Cardiac muscle cell (in vitro differentiated cells and primary cell): ENCODE data around the gene MAPK4. TPM values are rescaled to one million over a fixed set of nuclear protein-coding genes. Genes with fewer than 3 reads are reported as not detected.
"Not testable (repeated sequence)": the region's sequence is repeated elsewhere in the genome, so short reads cannot be mapped to it uniquely, and the experiment has no call there.

Experiments used
- DNase-seq, 2 donors: peaks; one replicate each; pipeline versions ENCODE4 v3.0.0 to v3.0.0-alpha.2; 2010 to 2017; ENCODE audit warnings: low read depth in 1 of 2, low spot score in 1 of 2
- H3K27ac ChIP-seq: fragments of 200-600 bp; sonication (generic); 2 replicates; pipeline ENCODE4 v1.5.1; 2016
- H3K27me3 ChIP-seq: fragments of 200-600 bp; sonication (generic); 2 replicates; pipeline ENCODE4 v1.6.0; 2016; ENCODE audit warnings: control low read depth
- H3K36me3 ChIP-seq: fragments of 200-600 bp; sonication (generic); 2 replicates; pipeline ENCODE4 v1.5.1; 2016; ENCODE audit warnings: control low read depth
- H3K4me1 ChIP-seq: fragments of 200-600 bp; sonication (generic); 2 replicates; pipeline ENCODE4 v1.8.1; 2017; ENCODE audit warnings: low read depth, mild to moderate bottlenecking, mixed run types
- H3K4me3 ChIP-seq: fragments of 200-600 bp; sonication (generic); 2 replicates; pipeline ENCODE4 v1.5.1; 2016; ENCODE audit warnings: mild to moderate bottlenecking
- H3K9me3 ChIP-seq: fragments of 200-600 bp; sonication (generic); 2 replicates; pipeline ENCODE4 v1.5.1; 2017; ENCODE audit warnings: low read depth, mild to moderate bottlenecking, control low read depth
- polyA plus RNA-seq: library from polyadenylated mRNA; unstranded; fragments of >200 nt; fragmentation: Nextera tagmentation; extraction: Ambion mirVana; gene quantifications from 2 replicates; pipeline ENCODE4 v1.2.1, GENCODE V29; 2016
- total RNA-seq: library from RNA; depleted of rRNA; stranded (reverse); fragments of >200 nt; gene quantifications from 2 replicates; pipeline ENCODE4 v1.2.3, GENCODE V29; 2016
- TF ChIP-seq, protein P1 (sequence below): IDR thresholded peaks from 2 replicates; pipeline ENCODE4 v1.5.1; 2012; ENCODE audit warnings: low read depth, mild to moderate bottlenecking, low read length

The MAPK4 gene
- 62.3 and 68.9 TPM in 2 replicates for total RNA-seq
- 36.9 and 45.4 TPM in 2 replicates for polyA plus RNA-seq

DNA sequence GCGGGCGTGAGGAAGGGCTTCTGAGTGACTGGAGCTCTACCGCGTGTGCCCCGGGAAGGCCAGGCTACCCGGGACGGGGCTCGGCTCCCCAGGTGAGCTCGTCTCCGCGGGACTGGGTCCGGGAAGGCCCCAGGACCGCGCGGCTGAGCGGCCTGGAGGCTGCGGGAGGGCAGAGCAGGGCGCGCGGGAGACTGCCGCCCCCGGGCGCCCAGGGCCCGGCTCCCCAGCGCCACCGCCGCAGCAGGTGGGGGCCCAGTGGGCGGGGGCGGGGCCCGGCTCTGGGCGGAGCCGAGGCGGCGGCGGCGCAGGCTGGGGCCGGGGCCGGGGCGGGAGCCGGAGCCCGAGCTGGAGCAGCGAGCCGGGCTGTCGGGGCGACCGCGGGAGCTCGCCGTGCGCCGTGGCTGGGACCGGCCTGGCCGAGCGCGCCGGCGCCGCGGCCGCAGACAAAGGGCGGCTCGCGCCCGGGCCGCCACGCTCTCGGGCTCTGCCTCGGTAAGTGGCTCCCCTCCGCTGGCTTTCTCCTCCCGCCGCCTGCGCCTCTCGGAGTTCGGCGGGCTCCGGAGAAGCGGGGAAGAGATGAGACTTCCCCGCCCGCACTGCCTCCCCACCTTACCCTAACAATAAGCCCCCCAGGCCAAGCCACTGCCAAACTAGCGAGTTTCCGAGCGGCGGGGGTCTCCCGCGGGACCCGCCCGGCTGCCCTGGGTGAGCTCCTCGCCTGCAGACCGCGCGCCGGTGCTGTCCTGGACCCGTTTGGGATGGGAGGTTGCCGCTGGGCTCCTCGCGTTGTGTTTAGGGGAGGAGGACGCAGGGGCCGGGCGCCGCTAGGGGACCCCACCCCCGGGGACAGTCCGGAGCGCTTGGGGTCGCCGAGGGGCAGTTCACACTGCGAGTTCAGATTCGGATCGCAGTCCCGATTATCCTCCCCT lies at the start of gene MAPK4:
TSS of gene MAPK4 (plus strand) at position 336 of the 929 bp plus-strand sequence. CDS start 103,872 bp downstream, outside the sequence.
- Histone ChIP-seq H3K9me3 (no peaks in the 10 kb centered on the region), H3K4me1 (peaks cover 18% of the 10 kb centered on the region), H3K27me3 (peaks cover 2% of the 10 kb centered on the region), H3K4me3 (peak within 1 kb of the TSS; percentile 76), H3K27ac (peak within 1 kb of the TSS; percentile 21), H3K36me3 (no peaks in the 10 kb centered on the region)
- DNase-seq = peak; percentile 42 to 76
- TF ChIP-seq, protein P1, sequence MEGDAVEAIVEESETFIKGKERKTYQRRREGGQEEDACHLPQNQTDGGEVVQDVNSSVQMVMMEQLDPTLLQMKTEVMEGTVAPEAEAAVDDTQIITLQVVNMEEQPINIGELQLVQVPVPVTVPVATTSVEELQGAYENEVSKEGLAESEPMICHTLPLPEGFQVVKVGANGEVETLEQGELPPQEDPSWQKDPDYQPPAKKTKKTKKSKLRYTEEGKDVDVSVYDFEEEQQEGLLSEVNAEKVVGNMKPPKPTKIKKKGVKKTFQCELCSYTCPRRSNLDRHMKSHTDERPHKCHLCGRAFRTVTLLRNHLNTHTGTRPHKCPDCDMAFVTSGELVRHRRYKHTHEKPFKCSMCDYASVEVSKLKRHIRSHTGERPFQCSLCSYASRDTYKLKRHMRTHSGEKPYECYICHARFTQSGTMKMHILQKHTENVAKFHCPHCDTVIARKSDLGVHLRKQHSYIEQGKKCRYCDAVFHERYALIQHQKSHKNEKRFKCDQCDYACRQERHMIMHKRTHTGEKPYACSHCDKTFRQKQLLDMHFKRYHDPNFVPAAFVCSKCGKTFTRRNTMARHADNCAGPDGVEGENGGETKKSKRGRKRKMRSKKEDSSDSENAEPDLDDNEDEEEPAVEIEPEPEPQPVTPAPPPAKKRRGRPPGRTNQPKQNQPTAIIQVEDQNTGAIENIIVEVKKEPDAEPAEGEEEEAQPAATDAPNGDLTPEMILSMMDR = no peak

DNA sequence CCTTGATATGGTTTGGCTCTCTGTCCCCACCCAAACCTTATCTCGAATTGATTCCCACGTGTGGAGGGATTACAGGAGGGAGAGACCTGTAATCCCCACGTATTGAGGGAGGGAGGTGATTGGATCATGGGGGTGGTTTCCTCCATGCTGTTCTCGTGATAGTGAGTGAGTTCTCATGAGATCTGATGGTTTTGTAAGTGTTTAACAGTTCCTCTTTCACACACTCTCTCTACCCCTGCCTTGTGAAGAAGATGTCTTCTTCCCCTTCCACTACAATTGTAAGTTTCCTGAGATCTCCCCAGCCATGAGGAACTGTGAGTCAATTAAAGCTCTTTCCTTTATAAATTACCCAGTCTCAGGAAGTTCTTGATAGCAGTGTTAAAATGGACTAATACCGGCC lies 42.6 kb upstream of the MAPK4 start:
- H3K27ac ChIP-seq, H3K4me3 ChIP-seq, H3K4me1 ChIP-seq, H3K9me3 ChIP-seq, H3K36me3 ChIP-seq, H3K27me3 ChIP-seq, DNase-seq: not testable (repeated sequence)

DNA sequence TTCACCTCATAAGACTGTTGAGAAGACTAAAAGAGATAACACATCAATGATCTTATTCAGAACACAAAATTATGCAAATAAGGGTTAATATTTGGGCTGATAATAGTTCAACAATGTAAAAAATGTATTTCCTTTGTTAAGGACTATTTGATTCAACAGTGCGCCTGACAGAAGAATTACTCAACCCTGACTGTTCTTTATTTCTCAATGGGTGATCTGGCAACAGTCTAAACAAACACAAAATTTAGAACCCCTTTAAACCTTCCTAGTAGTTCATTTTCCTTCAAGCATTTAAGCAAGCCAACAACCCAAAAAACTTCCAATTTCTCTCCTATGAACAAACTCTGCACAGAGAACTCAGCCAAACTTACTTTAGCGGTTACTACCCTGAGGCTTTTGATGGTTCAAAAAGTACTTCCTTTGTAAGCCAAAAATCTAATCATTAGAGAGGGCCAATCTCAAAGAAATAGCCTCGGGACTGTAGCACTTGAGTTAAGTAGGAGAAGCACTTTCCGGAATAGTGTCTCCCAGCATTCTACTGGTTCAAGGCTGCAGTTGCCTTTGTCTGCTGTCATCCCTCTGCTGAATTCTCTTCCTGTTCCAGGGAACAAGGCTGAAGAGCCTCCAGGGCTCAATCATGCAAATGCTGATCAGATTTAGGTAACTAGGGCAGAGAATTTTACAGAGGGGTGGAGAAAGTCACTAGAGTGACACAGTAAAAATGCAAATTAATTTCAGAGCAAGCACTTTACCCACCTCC lies 40.9 kb upstream of the MAPK4 start:
- H3K4me3 ChIP-seq = no peak overlapping the region
- H3K4me1 ChIP-seq = no peaks in the 10 kb centered on the region
- H3K27ac ChIP-seq = no peak overlapping the region
- no peaks in the 10 kb centered on the region for H3K9me3 ChIP-seq
- peak in 1 of 2 donors; percentile 70 for DNase-seq
- TF ChIP-seq, protein P1 = no peak
- H3K36me3 ChIP-seq = no peaks in the 10 kb centered on the region
- no peaks in the 10 kb centered on the region for H3K27me3 ChIP-seq

DNA sequence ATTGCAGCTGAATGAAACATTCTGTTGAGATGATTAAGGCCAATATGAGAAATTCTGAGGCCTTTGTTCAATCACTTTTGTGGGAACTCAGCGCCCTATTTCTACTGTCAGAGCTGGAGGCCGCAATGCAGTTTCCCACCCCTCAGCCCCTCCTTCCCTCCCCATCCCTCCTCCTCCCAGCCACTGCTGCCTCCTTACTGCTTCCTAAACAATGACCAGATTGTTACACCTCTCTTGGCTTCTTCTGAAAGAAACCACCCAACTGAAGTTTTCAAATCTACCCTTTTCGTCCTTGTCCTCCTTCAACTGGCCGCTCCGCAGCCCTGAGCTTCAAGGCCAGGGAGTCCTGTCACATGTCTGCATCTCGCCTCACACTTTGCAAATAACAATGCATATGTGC lies 36.7 kb upstream of the MAPK4 start:
- DNase-seq = no peak
- Histone ChIP-seq H3K4me3 (no peak overlapping the region), H3K27ac (no peak overlapping the region), H3K36me3 (no peaks in the 10 kb centered on the region), H3K27me3 (no peaks in the 10 kb centered on the region), H3K9me3 (no peaks in the 10 kb centered on the region), H3K4me1 (no peaks in the 10 kb centered on the region)
- TF ChIP-seq, protein P1 = no peak

DNA sequence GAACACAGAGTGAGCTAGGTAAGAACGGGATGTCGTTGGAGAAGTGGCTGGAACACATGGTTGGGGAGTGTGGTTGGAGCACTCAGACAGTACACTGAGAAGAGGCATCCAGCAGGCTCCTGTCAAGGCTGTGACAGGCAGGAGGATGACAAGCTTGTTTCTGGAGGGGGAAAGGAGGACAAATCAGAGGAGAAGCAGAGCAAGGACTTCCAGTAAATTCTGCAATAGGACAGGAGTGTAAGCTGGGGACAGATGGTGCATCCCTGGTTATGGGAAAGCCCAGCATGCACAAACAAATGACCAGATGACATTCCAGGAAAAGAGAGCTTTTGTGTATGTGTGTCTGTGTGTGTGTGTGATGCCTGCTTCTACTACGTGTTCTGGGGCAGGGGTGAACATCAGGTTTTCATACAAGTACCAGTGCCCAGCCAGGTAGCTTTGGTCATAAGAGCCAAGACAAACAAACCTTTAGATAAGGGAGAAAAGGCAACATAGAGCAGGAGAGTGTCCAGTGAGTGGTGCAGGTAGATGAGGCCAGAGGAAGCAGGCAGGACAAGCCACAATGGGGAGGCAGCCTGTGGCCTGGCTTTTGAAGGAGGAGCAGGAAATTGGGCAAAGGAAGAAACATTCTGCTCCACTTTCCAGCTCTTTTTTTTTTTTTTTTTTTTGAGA lies 32.1 kb upstream of the MAPK4 start:
- TF ChIP-seq, protein P1 = no peak
- H3K27ac ChIP-seq = no peak overlapping the region
- no peak overlapping the region for H3K4me3 ChIP-seq
- DNase-seq = no peak
- H3K4me1 ChIP-seq = no peaks in the 10 kb centered on the region
- no peaks in the 10 kb centered on the region for H3K36me3 ChIP-seq
- no peaks in the 10 kb centered on the region for H3K27me3 ChIP-seq
- H3K9me3 ChIP-seq = no peaks in the 10 kb centered on the region
